Panc1 (cell line): ENCODE results near the gene DOCK3. TPM values are rescaled to one million over a fixed set of nuclear protein-coding genes. Genes with fewer than 3 reads are reported as not detected.

Source experiments
- ATAC-seq: fragments of 200-7000 bp; cut with Tn5 transposase; 2 replicates; pipeline ENCODE4 v1.9.1; 2020; ENCODE audit warnings: mild to moderate bottlenecking, moderate library complexity
- BruUV-seq: library from RNA; stranded (reverse); fragments of 400-500 nt; replicated peaks from 2 replicates; lab custom pipeline; 2021; lab: Mats Ljungman, UMichigan
- CTCF ChIA-PET: fragments of 300-600 bp; sonication (Branson Sonifier 250); formaldehyde crosslinking; loops from one replicate; lab custom pipeline; 2022; ENCODE audit warnings: antibody characterized with exemption; lab: Charles Lee
- POLR2A ChIA-PET: fragments of 300-600 bp; sonication (Branson Sonifier 250); formaldehyde crosslinking; loops from one replicate; lab custom pipeline; 2022; ENCODE audit warnings: antibody characterized with exemption; lab: Charles Lee
- DNase-seq: peaks from one replicate; pipeline ENCODE4 v3.0.0-alpha.2; 2010; ENCODE audit warnings: low read depth, low spot score
- H3K27ac ChIP-seq: 2 replicates; pipeline ENCODE4 v1.5.1; 2011; ENCODE audit warnings: mild to moderate bottlenecking, low read length, inconsistent platforms
- H3K27me3 ChIP-seq: fragments of 200-500 bp; sonication (Bioruptor generic); 2 replicates; pipeline ENCODE4 v1.6.0; 2014; ENCODE audit warnings: low read length, inconsistent platforms; ENCODE audit not compliant: control insufficient read depth, insufficient read depth
- H3K36me3 ChIP-seq: fragments of 200-500 bp; sonication (Bioruptor generic); 2 replicates; pipeline ENCODE4 v1.5.1; 2014; ENCODE audit warnings: inconsistent platforms, mild to moderate bottlenecking, low read length, moderate library complexity; ENCODE audit not compliant: control insufficient read depth, insufficient read depth
- H3K4me1 ChIP-seq: 2 replicates; pipeline ENCODE4 v1.5.1; 2011; ENCODE audit warnings: inconsistent platforms, mild to moderate bottlenecking, low read length, moderate library complexity; ENCODE audit not compliant: control insufficient read depth, insufficient read depth
- H3K4me3 ChIP-seq, 2 experiments: 2 replicates each; pipeline ENCODE4 v1.5.1; 2011 to 2012; ENCODE audit warnings: low read depth in 2 of 2, low read length in 2 of 2, mild to moderate bottlenecking in 2 of 2, inconsistent platforms in 1 of 2, moderate library complexity in 1 of 2
- H3K9me3 ChIP-seq: fragments of 200-500 bp; sonication (Bioruptor generic); 2 replicates; pipeline ENCODE4 v1.5.1; 2014; ENCODE audit warnings: low read depth, mild to moderate bottlenecking, inconsistent platforms, low read length, moderate library complexity; ENCODE audit not compliant: control insufficient read depth, insufficient read depth
- POLR2AphosphoS5 ChIP-seq: IDR thresholded peaks from 2 replicates; pipeline ENCODE4 v1.6.1; 2012; ENCODE audit warnings: mild to moderate bottlenecking, low read depth, low read length, moderate library complexity
- SIN3A ChIP-seq: IDR thresholded peaks from 2 replicates; pipeline ENCODE4 v1.6.1; 2012; ENCODE audit warnings: low read depth, mild to moderate bottlenecking, low read length, moderate library complexity, borderline replicate concordance; ENCODE audit not compliant: insufficient read depth
- TCF7L2 ChIP-seq: IDR thresholded peaks from 2 replicates; pipeline ENCODE4 v1.6.1; 2011; ENCODE audit warnings: mild to moderate bottlenecking, low read depth, low read length, inconsistent platforms
- in situ Hi-C: cut with HindIII; loops from 2 replicates; pipeline ENCODE4 v1.10.0; 2016; ENCODE audit warnings: low sequenced_read_pairs, low pct_unique_long_range_greater_than_20kb
- intact Hi-C: fragments of 100-400 bp; cut with micrococcal nuclease; formaldehyde crosslinking; loops from one replicate; pipeline ENCODE4 v1.10.0; 2022; ENCODE audit not compliant: unreplicated experiment
- total RNA-seq: library from RNA; stranded (reverse); gene quantifications from one replicate; pipeline ENCODE4 v1.2.1, GENCODE V29; 2021; ENCODE audit not compliant: unreplicated experiment
- TF ChIP-seq, protein P1 (sequence below), 2 experiments: IDR thresholded peaks; 2 replicates each; pipeline ENCODE4 v1.6.1; 2011 to 2012; ENCODE audit warnings: low read depth in 2 of 2, control low read depth in 1 of 2, low read length in 1 of 2, mild to moderate bottlenecking in 1 of 2, moderate library complexity in 1 of 2; ENCODE audit not compliant: insufficient read depth in 1 of 2
- TF ChIP-seq, protein P2 (sequence below): fragments of 450-650 bp; IDR thresholded peaks from 2 replicates; pipeline ENCODE4 v1.5.1; 2017; ENCODE audit warnings: mild to moderate bottlenecking

DOCK3 gene
- total RNA-seq, 1 experiment from 2014 or later = 0.21 TPM

DNA sequence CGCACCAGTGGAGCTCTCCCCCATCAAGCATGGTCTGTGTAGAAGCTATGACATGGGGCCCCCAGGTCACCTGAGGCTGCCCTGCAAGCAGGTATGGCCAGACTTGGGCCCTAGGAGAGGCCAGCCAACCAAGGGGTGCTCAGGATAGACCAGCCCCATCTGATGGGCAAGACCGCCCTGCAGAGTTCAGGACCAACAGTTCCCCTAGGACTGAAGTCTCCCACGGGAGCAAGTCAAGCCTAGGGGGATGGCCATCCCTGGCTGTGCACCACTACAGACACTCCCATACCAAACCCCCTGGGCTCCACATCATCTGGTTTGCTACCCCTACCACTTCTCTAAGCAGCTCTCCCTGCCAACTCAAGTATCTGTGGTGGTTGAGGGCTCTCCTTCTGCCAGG lies 568.2 kb downstream of the DOCK3 start:
- H3K4me1 ChIP-seq = no peaks in the 10 kb centered on the region
- CTCF ChIA-PET = no interaction called here
- no peaks in the 10 kb centered on the region for H3K9me3 ChIP-seq
- H3K27ac ChIP-seq = no peak overlapping the region
- intact Hi-C loops = no loop called here
- no peaks in the 10 kb centered on the region for H3K36me3 ChIP-seq
- BruUV-seq = no TSS peak
- ATAC-seq (no peak), DNase-seq (no peak)
- POLR2A ChIA-PET = no interaction called here
- in situ Hi-C loops = no loop called here
- no peaks in the 10 kb centered on the region for H3K27me3 ChIP-seq
- no peak overlapping the region for H3K4me3 ChIP-seq
- TF ChIP-seq POLR2AphosphoS5 = no peak
- TF ChIP-seq, protein P1, sequence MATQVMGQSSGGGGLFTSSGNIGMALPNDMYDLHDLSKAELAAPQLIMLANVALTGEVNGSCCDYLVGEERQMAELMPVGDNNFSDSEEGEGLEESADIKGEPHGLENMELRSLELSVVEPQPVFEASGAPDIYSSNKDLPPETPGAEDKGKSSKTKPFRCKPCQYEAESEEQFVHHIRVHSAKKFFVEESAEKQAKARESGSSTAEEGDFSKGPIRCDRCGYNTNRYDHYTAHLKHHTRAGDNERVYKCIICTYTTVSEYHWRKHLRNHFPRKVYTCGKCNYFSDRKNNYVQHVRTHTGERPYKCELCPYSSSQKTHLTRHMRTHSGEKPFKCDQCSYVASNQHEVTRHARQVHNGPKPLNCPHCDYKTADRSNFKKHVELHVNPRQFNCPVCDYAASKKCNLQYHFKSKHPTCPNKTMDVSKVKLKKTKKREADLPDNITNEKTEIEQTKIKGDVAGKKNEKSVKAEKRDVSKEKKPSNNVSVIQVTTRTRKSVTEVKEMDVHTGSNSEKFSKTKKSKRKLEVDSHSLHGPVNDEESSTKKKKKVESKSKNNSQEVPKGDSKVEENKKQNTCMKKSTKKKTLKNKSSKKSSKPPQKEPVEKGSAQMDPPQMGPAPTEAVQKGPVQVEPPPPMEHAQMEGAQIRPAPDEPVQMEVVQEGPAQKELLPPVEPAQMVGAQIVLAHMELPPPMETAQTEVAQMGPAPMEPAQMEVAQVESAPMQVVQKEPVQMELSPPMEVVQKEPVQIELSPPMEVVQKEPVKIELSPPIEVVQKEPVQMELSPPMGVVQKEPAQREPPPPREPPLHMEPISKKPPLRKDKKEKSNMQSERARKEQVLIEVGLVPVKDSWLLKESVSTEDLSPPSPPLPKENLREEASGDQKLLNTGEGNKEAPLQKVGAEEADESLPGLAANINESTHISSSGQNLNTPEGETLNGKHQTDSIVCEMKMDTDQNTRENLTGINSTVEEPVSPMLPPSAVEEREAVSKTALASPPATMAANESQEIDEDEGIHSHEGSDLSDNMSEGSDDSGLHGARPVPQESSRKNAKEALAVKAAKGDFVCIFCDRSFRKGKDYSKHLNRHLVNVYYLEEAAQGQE (IDR thresholded peaks at IDR 0.05; ENCODE audit: insufficient read depth in 1 of 2, low read depth in 2 of 2, low read length in 1 of 2) = no peak

GRCh38 chr3:51243924-51244323 lies 569.2 kb downstream of the DOCK3 start:
- Histone ChIP-seq H3K27me3 (no peaks in the 10 kb centered on the region), H3K9me3 (no peaks in the 10 kb centered on the region), H3K36me3 (no peaks in the 10 kb centered on the region), H3K27ac (no peak overlapping the region), H3K4me3 (no peak overlapping the region), H3K4me1 (no peaks in the 10 kb centered on the region)
- TF ChIP-seq, protein P1 (IDR thresholded peaks at IDR 0.05; ENCODE audit: insufficient read depth in 1 of 2, low read depth in 2 of 2, low read length in 1 of 2) = no peak
- TF ChIP-seq POLR2AphosphoS5 (no peak), TCF7L2 (no peak), SIN3A (no peak)
- TF ChIP-seq, protein P2, sequence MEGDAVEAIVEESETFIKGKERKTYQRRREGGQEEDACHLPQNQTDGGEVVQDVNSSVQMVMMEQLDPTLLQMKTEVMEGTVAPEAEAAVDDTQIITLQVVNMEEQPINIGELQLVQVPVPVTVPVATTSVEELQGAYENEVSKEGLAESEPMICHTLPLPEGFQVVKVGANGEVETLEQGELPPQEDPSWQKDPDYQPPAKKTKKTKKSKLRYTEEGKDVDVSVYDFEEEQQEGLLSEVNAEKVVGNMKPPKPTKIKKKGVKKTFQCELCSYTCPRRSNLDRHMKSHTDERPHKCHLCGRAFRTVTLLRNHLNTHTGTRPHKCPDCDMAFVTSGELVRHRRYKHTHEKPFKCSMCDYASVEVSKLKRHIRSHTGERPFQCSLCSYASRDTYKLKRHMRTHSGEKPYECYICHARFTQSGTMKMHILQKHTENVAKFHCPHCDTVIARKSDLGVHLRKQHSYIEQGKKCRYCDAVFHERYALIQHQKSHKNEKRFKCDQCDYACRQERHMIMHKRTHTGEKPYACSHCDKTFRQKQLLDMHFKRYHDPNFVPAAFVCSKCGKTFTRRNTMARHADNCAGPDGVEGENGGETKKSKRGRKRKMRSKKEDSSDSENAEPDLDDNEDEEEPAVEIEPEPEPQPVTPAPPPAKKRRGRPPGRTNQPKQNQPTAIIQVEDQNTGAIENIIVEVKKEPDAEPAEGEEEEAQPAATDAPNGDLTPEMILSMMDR = no peak
- CTCF ChIA-PET = no interaction called here
- DNase-seq = no peak
- in situ Hi-C loops = no loop called here
- intact Hi-C loops = no loop called here
- ATAC-seq = no peak
- no TSS peak for BruUV-seq
- POLR2A ChIA-PET = no interaction called here
